ENCODE measurements around the gene EFNA2. TPM values are rescaled to one million over a fixed set of nuclear protein-coding genes. Genes with fewer than 3 reads are reported as not detected.

Gene EFNA2
- total and polyA plus RNA-seq, 2 of the 8 experiments (the other 6 are each of a cell fraction or from before 2014, with no cell fraction given) = 4.0 to 7.0 TPM

DNA sequence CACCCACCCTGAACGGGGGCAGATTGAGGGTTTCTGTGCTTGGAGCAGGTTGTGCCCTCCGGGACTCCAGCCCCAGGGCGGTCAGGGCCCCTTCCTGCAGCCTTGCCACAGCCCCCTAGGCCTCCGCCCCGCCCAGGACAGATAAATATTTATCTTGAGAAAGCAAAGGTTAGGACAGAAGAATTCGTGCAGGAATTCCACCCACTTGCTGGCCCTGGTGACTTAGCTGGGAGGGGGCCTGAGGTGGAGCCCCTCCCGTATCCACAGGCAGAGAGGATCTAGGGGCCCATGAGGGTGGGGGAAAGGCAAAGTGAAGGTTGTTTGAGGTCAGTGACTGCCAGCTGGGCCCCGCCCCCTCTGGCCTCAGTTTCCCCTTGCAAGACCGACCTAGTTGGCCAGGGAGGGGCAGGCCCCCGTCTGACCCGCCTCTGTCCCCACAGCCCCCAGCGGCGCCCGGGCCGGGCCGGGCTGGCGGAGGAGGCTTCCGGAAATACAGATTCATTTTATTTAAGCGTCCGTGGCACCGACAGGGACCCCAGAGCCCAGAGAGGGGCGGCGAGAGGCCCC lies 32.1 kb upstream of the EFNA2 start:
- H4K5ac ChIP-seq (ENCODE audit: insufficient read length, low read depth, low read length) = no peak overlapping the region
- peaks cover 0 to 22% (median 13%) of the 10 kb centered on the region in 4 experiments; a peak in 6 of 7 replicates for H3K4me1 ChIP-seq (replicated peaks in 1 of 4; ENCODE audit: control insufficient read depth in 3 of 4, insufficient read depth in 4 of 4, low read length in 3 of 4)
- H3K4me2 ChIP-seq (ENCODE audit: insufficient read depth in 1 of 2, low read depth in 2 of 2, low read length in 2 of 2) = no peak overlapping the region
- H3K79me2 ChIP-seq (ENCODE audit: control insufficient read depth in 1 of 2, insufficient read depth in 2 of 2, low read length in 2 of 2) = peaks cover 9 to 51% of the 10 kb centered on the region in 2 experiments
- H3K56ac ChIP-seq (replicated peaks; ENCODE audit: insufficient read length, low read depth, low read length) = peak overlapping the region; percentile 6
- no peak overlapping the region for H2AK5ac ChIP-seq (ENCODE audit: low read depth, low read length)
- H4K91ac ChIP-seq (replicated peaks; ENCODE audit: insufficient read length, low read length) = no peak overlapping the region
- peaks cover 12% of the 10 kb centered on the region; the same call in 1 of the 2 replicates for H3K79me1 ChIP-seq (ENCODE audit: low read depth, low read length)
- H2BK5ac ChIP-seq (ENCODE audit: low read depth, low read length) = no peak overlapping the region
- TF ChIP-seq CREB1 (IDR thresholded peaks at IDR 0.05) (no peak), CTBP2 (IDR thresholded peaks at IDR 0.05; ENCODE audit: borderline replicate concordance, insufficient read depth, insufficient read length, low read length) (no peak), GTF2F1 (IDR thresholded peaks at IDR 0.05; ENCODE audit: borderline replicate concordance, low read depth, low read length) (no peak), JUN (IDR thresholded peaks at IDR 0.05; ENCODE audit: low read depth, low read length) (no peak), TBP (IDR thresholded peaks at IDR 0.05; ENCODE audit: low read depth, low read length) (no peak), BACH1 (IDR thresholded peaks at IDR 0.05; ENCODE audit: low read length) (no peak), ZNF274 (IDR thresholded peaks at IDR 0.05; ENCODE audit: borderline replicate concordance, extremely low read depth, low read length) (no peak)
- H2BK12ac ChIP-seq (ENCODE audit: low read depth, low read length) = no peak overlapping the region
- ChIA-PET CTCF (ENCODE audit: partially characterized antibody) (interaction anchor here (1.2 to 6.0 kb wide), 3 partner anchors 9 to 13 kb away, joined by 3 to 42 read pairs (median 4); no protein-coding TSS in a partner anchor), POLR2A (ENCODE audit: partially characterized antibody) (interaction anchor here (0.6 to 19.4 kb wide), 8 partner anchors 9 to 717 kb away, joined by 3 to 456 read pairs (median 8); partner anchors contain the start of genes ATP5F1D, CIRBP, CNN2 and FAM174C)
- H3K14ac ChIP-seq (ENCODE audit: insufficient read length) = no peak overlapping the region
- H3K9me3 ChIP-seq (ENCODE audit: insufficient read depth in 2 of 2, low read depth in 1 of 2, low read length in 1 of 2) = no peaks in the 10 kb centered on the region
- no peak overlapping the region for H3K27ac ChIP-seq (ENCODE audit: low read depth, low read length)
- 96% methylated on average over 21 of the region's 23 CpGs; no CpG with 5 or more reads in 1 of the 2 experiments for WGBS, 2 experiments (ENCODE audit: extremely low coverage in 1 of 2, insufficient coverage in 1 of 2, insufficient read length in 1 of 2, insufficient replicate concordance in 2 of 2, low coverage in 1 of 2, low lambda C conversion rate in 2 of 2, missing lambda C conversion rate in 1 of 2)
- H2BK15ac ChIP-seq (ENCODE audit: low read length) = no peak overlapping the region
- no peak overlapping the region for H4K8ac ChIP-seq (ENCODE audit: extremely low read depth, insufficient read depth, low read length)
- no peak overlapping the region for H3K23ac ChIP-seq (ENCODE audit: insufficient read length)
- H4K20me1 ChIP-seq (replicated peaks in 1 of 2; ENCODE audit: control insufficient read depth in 1 of 2, insufficient read depth in 2 of 2, low read length in 2 of 2) = peaks cover 24 to 36% of the 10 kb centered on the region in 2 experiments
- FAIRE-seq (no peak), DNase-seq (ENCODE audit: low read depth in 1 of 2, low spot score in 2 of 2) (no peak)
- H3K36me3 ChIP-seq (ENCODE audit: control insufficient read depth in 2 of 4, insufficient read depth in 4 of 4, low read length in 3 of 4) = peaks cover 26 to 75% (median 45%) of the 10 kb centered on the region in 4 experiments
- no peaks in the 10 kb centered on the region; a peak in 1 of 7 replicates for H3K27me3 ChIP-seq (replicated peaks in 1 of 4; ENCODE audit: control insufficient read depth in 3 of 4, extremely low read depth in 1 of 4, insufficient read depth in 3 of 4, low read length in 3 of 4)
- no peak overlapping the region for H3K9ac ChIP-seq (replicated peaks in 1 of 4; ENCODE audit: extremely low read depth in 1 of 4, low read depth in 3 of 4, low read length in 3 of 4)
- no peak overlapping the region for H2BK120ac ChIP-seq (replicated peaks; ENCODE audit: low read depth, low read length)
- peaks cover 2% of the 10 kb centered on the region; the same call in 1 of the 2 replicates for H3K23me2 ChIP-seq (ENCODE audit: low read depth, low read length)
- no peak overlapping the region for H2BK20ac ChIP-seq (ENCODE audit: low read length)
- H3K4ac ChIP-seq (replicated peaks; ENCODE audit: insufficient read length, low read depth, low read length) = no peak overlapping the region
- H2AFZ ChIP-seq (ENCODE audit: low read length) = no peak overlapping the region
- no peak overlapping the region for H3K4me3 ChIP-seq (ENCODE audit: extremely low read depth in 1 of 4, insufficient read depth in 2 of 4, low read depth in 3 of 4, low read length in 4 of 4)
- H3K18ac ChIP-seq (ENCODE audit: extremely low read depth, low read length) = no peak overlapping the region
